ENCODE results near the gene MARCHF6. TPM values are rescaled to one million over a fixed set of nuclear protein-coding genes. Genes with fewer than 3 reads are reported as not detected.

MARCHF6 gene
- polyA plus RNA-seq, 3 donors: 24.0 to 90.1 (median 31.0) TPM

DNA sequence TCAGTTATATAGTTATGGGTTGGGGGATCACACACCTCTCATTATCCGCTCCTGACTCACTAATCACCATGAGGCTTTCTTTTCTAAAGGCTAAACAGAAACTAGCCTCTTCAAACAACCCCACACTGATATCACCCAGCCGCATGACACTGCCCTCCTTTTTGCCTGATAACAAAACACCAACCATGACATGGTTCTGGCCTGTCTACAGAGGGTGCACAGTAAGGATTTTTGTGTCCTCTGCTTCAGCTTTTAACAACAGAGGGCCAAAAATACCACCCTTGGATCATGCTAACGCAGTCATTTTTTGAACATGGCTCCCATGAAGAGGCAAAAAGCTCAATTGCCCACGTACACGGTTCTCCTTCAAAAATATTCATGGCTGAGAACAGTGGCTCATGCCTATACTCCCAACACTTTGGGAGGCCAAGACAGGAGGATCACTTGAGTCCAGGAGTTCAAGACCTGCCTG, 49.8 kb upstream of the MARCHF6 start:
- H3K9me3 Mint-ChIP-seq: peaks cover 0 to 1% (median 0%) of the 10 kb centered on the region in 7 donors

GRCh38 chr5:10304932-10305331, 48.6 kb upstream of the MARCHF6 start:
- no peak overlapping the region for H2AFZ ChIP-seq (ENCODE audit: insufficient read depth, low read depth, low read length, poor library complexity, severe bottlenecking)

More for the DNA sequence above, 49.8 kb upstream of the MARCHF6 start:
- Mint-ChIP-seq H3K27me3 (ENCODE audit: low read depth in 3 of 3) (peaks cover 2 to 17% (median 13%) of the 10 kb centered on the region in 3 donors), H3K4me1 (peaks cover 9% of the 10 kb centered on the region), H3K36me3 (peaks cover 0 to 4% of the 10 kb centered on the region in 2 donors), H3K4me3 (no peak overlapping the region), H3K27ac (no peak overlapping the region)
- DNase-seq: no peak
- H3K27me3 ChIP-seq (ENCODE audit: control insufficient read depth in 2 of 2, insufficient read depth in 2 of 2, low read length in 2 of 2): peaks cover 0 to 3% of the 10 kb centered on the region in 2 donors
- no peak for TF ChIP-seq CTCF (IDR thresholded peaks at IDR 0.05)
- no peaks in the 10 kb centered on the region for H3K79me2 ChIP-seq (ENCODE audit: insufficient read depth, low read length)
- H3K27ac ChIP-seq (ENCODE audit: low read depth in 1 of 2, low read length in 2 of 2): no peak overlapping the region
- no peaks in the 10 kb centered on the region for H3K4me1 ChIP-seq (ENCODE audit: control insufficient read depth in 1 of 2, insufficient read depth in 2 of 2, low read length in 2 of 2)
- H2AFZ ChIP-seq (ENCODE audit: insufficient read depth, low read depth, low read length, poor library complexity, severe bottlenecking): no peak overlapping the region
- no peaks in the 10 kb centered on the region for H4K20me1 ChIP-seq (ENCODE audit: insufficient read depth, low read length)
- no peak overlapping the region for H3K9ac ChIP-seq (ENCODE audit: insufficient read depth, low read length, poor library complexity, severe bottlenecking)
- H3K9me3 ChIP-seq (replicated peaks in 1 of 2; ENCODE audit: control insufficient read depth in 1 of 2, insufficient read depth in 1 of 2, low read length in 2 of 2): no peaks in the 10 kb centered on the region
- no peak overlapping the region for H3K4me3 ChIP-seq (replicated peaks in 1 of 3; ENCODE audit: low read depth in 2 of 3, low read length in 3 of 3)
- 75% methylated on average over 1 of the region's 5 CpGs for WGBS (ENCODE audit: insufficient coverage)
- no peaks in the 10 kb centered on the region for H3K36me3 ChIP-seq (replicated peaks in 1 of 2; ENCODE audit: control insufficient read depth in 1 of 2, insufficient read depth in 2 of 2, low read length in 2 of 2)
- H3K4me2 ChIP-seq (replicated peaks; ENCODE audit: extremely low read depth, low read length, poor library complexity, severe bottlenecking): no peak overlapping the region
- intact Hi-C loops (cut with micrococcal nuclease): no loop called here

More at GRCh38 chr5:10304932-10305331, 48.6 kb upstream of the MARCHF6 start:
- H4K20me1 ChIP-seq (ENCODE audit: insufficient read depth, low read length): no peaks in the 10 kb centered on the region
- Mint-ChIP-seq H3K27me3 (ENCODE audit: low read depth in 3 of 3) (peaks cover 2 to 18% (median 17%) of the 10 kb centered on the region in 3 donors), H3K9me3 (peaks cover 0 to 1% (median 0%) of the 10 kb centered on the region in 7 donors), H3K4me3 (no peak overlapping the region), H3K27ac (no peak overlapping the region), H3K36me3 (peaks cover 0 to 4% of the 10 kb centered on the region in 2 donors), H3K4me1 (peaks cover 11% of the 10 kb centered on the region)
- H3K4me3 ChIP-seq (replicated peaks in 1 of 3; ENCODE audit: low read depth in 2 of 3, low read length in 3 of 3): no peak overlapping the region
- no peak overlapping the region for H3K9ac ChIP-seq (ENCODE audit: insufficient read depth, low read length, poor library complexity, severe bottlenecking)
- intact Hi-C loops (cut with micrococcal nuclease): no loop called here
- no peaks in the 10 kb centered on the region for H3K79me2 ChIP-seq (ENCODE audit: insufficient read depth, low read length)
- no peak overlapping the region for H3K27ac ChIP-seq (ENCODE audit: low read depth in 1 of 2, low read length in 2 of 2)
- H3K4me2 ChIP-seq (replicated peaks; ENCODE audit: extremely low read depth, low read length, poor library complexity, severe bottlenecking): no peak overlapping the region
- H3K36me3 ChIP-seq (replicated peaks in 1 of 2; ENCODE audit: control insufficient read depth in 1 of 2, insufficient read depth in 2 of 2, low read length in 2 of 2): no peaks in the 10 kb centered on the region
- DNase-seq: no peak
- WGBS (ENCODE audit: insufficient coverage): 76% methylated on average over 3 of the region's 5 CpGs
- no peaks in the 10 kb centered on the region for H3K9me3 ChIP-seq (replicated peaks in 1 of 2; ENCODE audit: control insufficient read depth in 1 of 2, insufficient read depth in 1 of 2, low read length in 2 of 2)
- H3K4me1 ChIP-seq (ENCODE audit: control insufficient read depth in 1 of 2, insufficient read depth in 2 of 2, low read length in 2 of 2): no peaks in the 10 kb centered on the region
- TF ChIP-seq CTCF (IDR thresholded peaks at IDR 0.05): no peak
- H3K27me3 ChIP-seq (ENCODE audit: control insufficient read depth in 2 of 2, insufficient read depth in 2 of 2, low read length in 2 of 2): peaks cover 0 to 3% of the 10 kb centered on the region in 2 donors

Data from CD14-positive monocyte (primary cell).